Right cardiac atrium (tissue), 5 donors: ENCODE measurements around the gene PTTG2. TPM values are rescaled to one million over a fixed set of nuclear protein-coding genes. Genes with fewer than 3 reads are reported as not detected.
A peak's percentile ranks its signal among the peaks of the same experiment; 100 is the strongest.

Source experiments
- ATAC-seq, 2 donors: fragments of 200-7000 bp; cut with Tn5 transposase; one replicate each; pipeline versions ENCODE4 v1.8.0 to v1.9.1; 2020; ENCODE audit warnings: moderate library complexity in 2 of 2, mild to moderate bottlenecking in 1 of 2
- DNase-seq, 3 donors: peaks; one replicate each; pipeline ENCODE4 v3.0.0-alpha.2; 2020
- H3K27ac ChIP-seq: one replicate; pipeline ENCODE4 v1.5.1; 2013; ENCODE audit warnings: mild to moderate bottlenecking, low read length, control low read depth, moderate library complexity
- H3K27me3 ChIP-seq: one replicate; pipeline ENCODE4 v1.6.1; 2013; ENCODE audit not compliant: control insufficient read depth, insufficient read depth
- H3K4me1 ChIP-seq: one replicate; pipeline ENCODE4 v1.6.1; 2013; ENCODE audit warnings: low read length; ENCODE audit not compliant: control insufficient read depth, insufficient read depth
- H3K4me3 ChIP-seq: one replicate; pipeline ENCODE4 v1.5.1; 2013; ENCODE audit warnings: low read length, control low read depth
- H3K9me3 ChIP-seq: one replicate; pipeline ENCODE4 v1.6.1; 2013; ENCODE audit warnings: low read length; ENCODE audit not compliant: control insufficient read depth
- WGBS: extraction: QIAGEN DNeasy Blood & Tissue Kit; methylation state at CpG from one replicate; pipeline ENCODE4 v1.1.7; 2013; 5-methylcytosine and 5-hydroxymethylcytosine counted together
- intact Hi-C, 4 donors: fragments of 100-400 bp; cut with DNase I; formaldehyde crosslinking; loops; one replicate each; pipeline versions ENCODE4 v1.11.0 to v1.14.0; 2022 to 2023
- polyA plus RNA-seq: library from polyadenylated mRNA; stranded (reverse); fragments of 200-250 nt; gene quantifications from one replicate; pipeline ENCODE4 v1.2.3, GENCODE V29; 2013
- total RNA-seq, 4 donors: library from RNA; stranded (reverse); fragmentation: NEBNext Ultra II Directional; extraction: Animal tissue kit (Norgen Biotek cat#: 25700); gene quantifications; one replicate each; pipeline ENCODE4 v1.2.1, GENCODE V29; 2021
- donor health status: healthy with polysubstance abuse.
- donor health status: DM: no; HTN: yes; CAD: no.
- donor health status: DM: no; HTN: no; CAD: no.
- donor health status: DM: no; HTN: yes; CAD: no; lungs with severe emphysema.
- donor health status: DM: yes; HTN: yes; CAD: no.

The PTTG2 gene
- total and polyA plus RNA-seq, 5 donors = 0.54 to 1.7 (median 1.1) TPM

GRCh38 chr4:37935026-37935425, 25.2 kb upstream of the PTTG2 start:
- Histone ChIP-seq H3K4me3 (no peak overlapping the region), H3K9me3 (no peaks in the 10 kb centered on the region), H3K27ac (no peak overlapping the region), H3K27me3 (no peaks in the 10 kb centered on the region), H3K4me1 (peaks cover 9% of the 10 kb centered on the region)
- intact Hi-C loops = no loop called here
- no peak for ATAC-seq
- DNase-seq = no peak
- WGBS = 78% methylated on average over 4 of the region's 4 CpGs

DNA sequence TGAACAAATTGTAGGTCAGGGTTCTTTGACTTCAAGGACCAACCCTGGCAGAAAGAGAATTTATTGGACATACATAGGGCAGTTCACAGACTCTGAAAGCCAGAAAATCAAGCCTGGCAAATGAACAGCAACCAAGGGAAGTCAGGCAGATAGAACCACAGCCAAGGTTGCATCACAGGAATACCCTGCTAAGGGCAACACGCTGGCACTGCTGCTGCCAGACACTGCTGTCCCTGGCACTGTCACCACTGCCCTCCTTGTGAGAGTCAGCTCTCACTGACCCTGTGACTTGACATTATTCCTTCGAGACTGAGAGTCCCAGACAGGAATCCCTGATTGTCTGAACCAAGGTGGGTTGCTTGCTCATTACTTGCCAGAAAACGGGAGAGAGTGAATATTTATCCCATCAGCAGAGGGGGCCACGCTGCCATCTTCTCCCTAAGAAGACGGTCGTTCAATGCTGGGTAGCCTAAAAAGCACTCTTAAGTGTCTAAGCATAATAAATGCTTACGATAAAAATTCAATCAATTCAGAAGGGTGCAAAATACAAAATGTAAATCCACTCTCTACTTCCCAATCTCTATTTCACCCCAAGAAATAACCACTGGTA, 23.2 kb upstream of the PTTG2 start:
- DNase-seq = peak; percentile 52 to 73 (median 66)
- Histone ChIP-seq H3K27ac (peak overlapping the region; percentile 67), H3K4me1 (peaks cover 9% of the 10 kb centered on the region), H3K27me3 (no peaks in the 10 kb centered on the region), H3K4me3 (no peak overlapping the region), H3K9me3 (no peaks in the 10 kb centered on the region)
- intact Hi-C loops = no loop called here
- WGBS = 50% methylated on average over 7 of the region's 7 CpGs
- ATAC-seq = peak; percentile 95 to 96

GRCh38 chr4:37938208-37938607, 22.0 kb upstream of the PTTG2 start:
- 99% methylated on average over 3 of the region's 3 CpGs for WGBS
- Histone ChIP-seq H3K27me3 (no peaks in the 10 kb centered on the region), H3K4me1 (peaks cover 9% of the 10 kb centered on the region), H3K4me3 (no peak overlapping the region), H3K27ac (no peak overlapping the region), H3K9me3 (no peaks in the 10 kb centered on the region)
- intact Hi-C loops = no loop called here
- ATAC-seq = no peak
- no peak for DNase-seq

DNA sequence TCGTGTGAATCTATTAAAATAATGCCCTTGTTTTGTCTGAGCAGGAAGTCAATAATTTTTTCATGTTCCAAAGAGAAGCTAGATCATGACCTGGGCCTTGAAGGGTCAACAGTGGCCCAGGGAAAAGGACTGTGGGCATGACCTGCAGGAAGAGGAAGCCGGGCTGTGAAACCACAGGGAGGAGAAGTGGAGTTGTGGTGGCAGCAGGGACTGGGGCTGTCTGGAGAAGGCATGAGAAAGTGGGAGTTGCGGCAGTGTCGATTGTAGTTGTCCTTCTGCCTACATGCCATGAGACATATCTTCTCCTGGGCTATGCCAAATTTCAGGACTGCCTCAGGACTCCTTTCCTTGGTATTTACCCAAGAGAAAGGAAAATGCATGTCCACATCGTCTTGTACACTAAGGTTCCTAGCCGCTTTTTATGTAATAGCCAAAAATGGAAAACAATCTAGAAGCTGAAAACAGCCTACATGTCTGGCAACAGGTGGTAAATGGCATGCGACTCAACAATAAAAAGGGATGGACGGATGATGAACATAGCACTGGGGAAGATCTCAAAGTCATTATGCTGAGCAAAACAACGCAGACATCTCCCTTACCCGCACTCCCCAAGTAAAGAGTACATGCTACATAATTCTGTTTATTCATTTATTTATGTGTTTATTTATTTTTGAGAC, 13.6 kb upstream of the PTTG2 start:
- DNase-seq = peak in 1 of 3 donors; percentile 65
- H3K4me1 ChIP-seq = peaks cover 4% of the 10 kb centered on the region
- H3K4me3 ChIP-seq = no peak overlapping the region
- 68% methylated on average over 10 of the region's 10 CpGs for WGBS
- intact Hi-C loops = no loop called here
- H3K27me3 ChIP-seq = no peaks in the 10 kb centered on the region
- no peaks in the 10 kb centered on the region for H3K9me3 ChIP-seq
- H3K27ac ChIP-seq = peak overlapping the region; percentile 55
- ATAC-seq = peak; percentile 40 to 48

DNA sequence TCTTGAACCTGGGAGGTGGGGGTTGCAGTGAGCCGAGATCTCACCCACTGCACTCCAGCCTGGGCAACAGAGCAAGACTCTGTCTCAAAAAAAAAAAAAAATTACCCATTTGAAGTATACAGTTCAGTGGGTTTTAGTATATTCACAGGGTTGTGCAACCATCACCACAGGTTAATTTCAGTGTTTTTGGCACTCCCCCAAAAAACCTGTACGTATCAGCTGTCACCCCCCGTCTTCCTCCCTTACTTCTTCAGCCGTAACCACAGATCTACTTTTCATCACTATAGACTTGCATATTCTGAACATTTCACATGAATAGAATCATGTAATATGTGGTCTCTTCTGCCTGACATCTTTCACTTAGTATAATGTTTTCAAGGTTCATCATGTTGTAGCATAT, 11.7 kb upstream of the PTTG2 start:
- intact Hi-C loops = no loop called here
- peaks cover 4% of the 10 kb centered on the region for H3K4me1 ChIP-seq
- H3K9me3 ChIP-seq = no peaks in the 10 kb centered on the region
- H3K27ac ChIP-seq = no peak overlapping the region
- no peaks in the 10 kb centered on the region for H3K27me3 ChIP-seq
- WGBS = 76% methylated on average over 4 of the region's 4 CpGs
- ATAC-seq = no peak
- H3K4me3 ChIP-seq = no peak overlapping the region
- no peak for DNase-seq

GRCh38 chr4:37949636-37950426, 10.4 kb upstream of the PTTG2 start:
- Histone ChIP-seq H3K9me3 (no peaks in the 10 kb centered on the region), H3K4me3 (no peak overlapping the region), H3K27me3 (no peaks in the 10 kb centered on the region), H3K4me1 (peaks cover 4% of the 10 kb centered on the region), H3K27ac (no peak overlapping the region)
- WGBS = 69% methylated on average over 9 of the region's 9 CpGs
- ATAC-seq (no peak), DNase-seq (no peak)
- intact Hi-C loops = no loop called here

GRCh38 chr4:37951461-37952352, 8.5 kb upstream of the PTTG2 start:
- intact Hi-C loops = no loop called here
- no peak overlapping the region for H3K27ac ChIP-seq
- ATAC-seq = no peak

DNA sequence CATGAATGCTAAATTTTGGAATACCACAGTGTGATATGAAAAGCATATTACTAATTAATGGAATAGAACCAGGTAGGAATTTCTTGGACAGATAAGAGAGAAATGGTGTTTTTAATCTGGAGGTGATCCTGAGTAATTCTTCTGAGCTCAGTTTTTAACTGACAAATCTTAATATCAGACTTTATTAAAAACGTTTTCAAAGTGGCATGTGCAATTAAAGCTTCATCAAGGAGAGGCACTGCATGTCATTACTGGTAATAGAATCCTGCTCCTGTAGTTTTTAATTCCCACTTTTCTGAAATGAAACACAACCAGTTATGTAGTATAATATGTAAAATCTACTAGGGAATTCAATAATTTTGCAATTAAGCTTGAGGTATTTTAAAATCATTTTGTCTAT, 7.0 kb upstream of the PTTG2 start:
- Histone ChIP-seq H3K4me1 (no peaks in the 10 kb centered on the region), H3K27ac (no peak overlapping the region), H3K9me3 (no peaks in the 10 kb centered on the region), H3K27me3 (no peaks in the 10 kb centered on the region), H3K4me3 (no peak overlapping the region)
- intact Hi-C loops = no loop called here
- ATAC-seq (no peak), DNase-seq (no peak)
- 44% methylated on average over 1 of the region's 1 CpG for WGBS

More at GRCh38 chr4:37951461-37952352, 8.5 kb upstream of the PTTG2 start:
- H3K27me3 ChIP-seq = no peaks in the 10 kb centered on the region
- DNase-seq = no peak
- H3K4me3 ChIP-seq = no peak overlapping the region
- H3K9me3 ChIP-seq = no peaks in the 10 kb centered on the region
- H3K4me1 ChIP-seq = peaks cover 2% of the 10 kb centered on the region
- WGBS = 82% methylated on average over 10 of the region's 10 CpGs

GRCh38 chr4:37953620-37954293, 6.4 kb upstream of the PTTG2 start:
- DNase-seq (no peak), ATAC-seq (no peak)
- no peaks in the 10 kb centered on the region for H3K9me3 ChIP-seq
- 72% methylated on average over 7 of the region's 7 CpGs for whole genome bisulfite sequencing
- no peak overlapping the region for H3K27ac ChIP-seq
- H3K27me3 ChIP-seq = no peaks in the 10 kb centered on the region
- intact Hi-C loops = no loop called here
- H3K4me1 ChIP-seq = no peaks in the 10 kb centered on the region
- no peak overlapping the region for H3K4me3 ChIP-seq

DNA sequence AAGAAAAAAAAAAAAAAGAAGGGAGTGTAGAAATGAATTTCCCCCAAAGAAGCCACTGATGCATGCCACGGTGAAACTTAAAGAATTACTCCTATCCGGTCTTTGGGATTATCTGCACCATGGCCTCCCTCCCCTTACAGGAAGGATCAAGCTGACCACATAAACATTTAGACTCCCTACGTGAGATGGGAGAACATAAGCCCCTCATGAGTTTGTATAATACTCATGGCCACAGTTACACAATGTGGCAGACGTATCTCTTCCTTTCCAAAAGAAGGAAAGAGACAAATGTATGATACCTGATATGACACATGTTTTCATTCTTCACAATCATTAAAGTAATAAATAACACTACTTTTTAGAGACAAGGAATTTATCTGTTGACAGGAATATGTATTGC, 3.3 kb upstream of the PTTG2 start:
- H3K4me3 ChIP-seq = no peak overlapping the region
- ATAC-seq (no peak), DNase-seq (no peak)
- no peaks in the 10 kb centered on the region for H3K27me3 ChIP-seq
- no peak overlapping the region for H3K27ac ChIP-seq
- intact Hi-C loops = no loop called here
- H3K4me1 ChIP-seq = no peaks in the 10 kb centered on the region
- WGBS = 65% methylated on average over 4 of the region's 4 CpGs
- no peaks in the 10 kb centered on the region for H3K9me3 ChIP-seq
